HL-60 (cell line): ENCODE results near the gene TICAM1.
"Not testable (repeated sequence)": the region's sequence is repeated elsewhere in the genome, so short reads cannot be mapped to it uniquely, and the experiment has no call there.

Experiments
- DNase-seq, 2 experiments: peaks; one replicate each; pipeline ENCODE4 v3.0.0-alpha.2; 2010 to 2020; ENCODE audit warnings: low read depth in 1 of 2, low spot score in 1 of 2
- H3K27ac ChIP-seq: fragments of 250-450 bp; sonication (Bioruptor Pico); replicated peaks from 2 replicates; pipeline ENCODE4 v1.5.1; 2020; ENCODE audit warnings: mild to moderate bottlenecking, moderate library complexity
- H3K27me3 ChIP-seq: fragments of 250-450 bp; sonication (Bioruptor Pico); 2 replicates; pipeline ENCODE4 v1.5.1; 2021; ENCODE audit warnings: mild to moderate bottlenecking, moderate library complexity; ENCODE audit not compliant: insufficient read depth, poor library complexity, severe bottlenecking
- H3K4me3 ChIP-seq: replicated peaks from 2 replicates; pipeline ENCODE4 v1.5.1; 2011; ENCODE audit warnings: mild to moderate bottlenecking, control low read depth, low read length; ENCODE audit not compliant: insufficient read depth
- CTCF ChIP-seq: IDR thresholded peaks from one replicate; pipeline ENCODE4 v1.5.1; 2011; ENCODE audit warnings: low read length, control low read depth, inconsistent platforms; ENCODE audit not compliant: insufficient read depth
- GABPA ChIP-seq: IDR thresholded peaks from 2 replicates; pipeline ENCODE4 v1.6.1; 2012; ENCODE audit warnings: low read depth
- POLR2AphosphoS5 ChIP-seq: IDR thresholded peaks from 2 replicates; pipeline ENCODE4 v1.6.1; 2012; ENCODE audit warnings: low read depth
- REST ChIP-seq: IDR thresholded peaks from 2 replicates; pipeline ENCODE4 v1.6.1; 2012; ENCODE audit warnings: low read depth; ENCODE audit not compliant: insufficient replicate concordance
- SPI1 ChIP-seq: IDR thresholded peaks from 2 replicates; pipeline ENCODE4 v1.6.1; 2012; ENCODE audit warnings: low read depth, mild to moderate bottlenecking, borderline replicate concordance

Gene TICAM1

GRCh38 chr19:4861147-4861546 lies 29.6 kb upstream of the TICAM1 start:
- no peak for DNase-seq
- Histone ChIP-seq H3K4me3 (no peak overlapping the region), H3K27ac (no peak overlapping the region), H3K27me3 (no peaks in the 10 kb centered on the region)
- TF ChIP-seq REST (no peak), CTCF (no peak), SPI1 (no peak), POLR2AphosphoS5 (no peak), GABPA (no peak)

- Histone ChIP-seq H3K4me3 (no peak overlapping the region), H3K27ac (no peak overlapping the region), H3K27me3 (no peaks in the 10 kb centered on the region)
- DNase-seq, result no peak
- no peak for TF ChIP-seq REST
- no peak for TF ChIP-seq CTCF
- TF ChIP-seq SPI1, result no peak
- no peak for TF ChIP-seq POLR2AphosphoS5
- no peak for TF ChIP-seq GABPA
Measured at GRCh38 chr19:4859697-4860096, 28.2 kb upstream of the TICAM1 start.

GRCh38 chr19:4856468-4856867 lies 25.0 kb upstream of the TICAM1 start:
- H3K4me3 ChIP-seq, H3K27me3 ChIP-seq, DNase-seq, H3K27ac ChIP-seq: not testable (repeated sequence)

GRCh38 chr19:4853506-4853905 lies 22.0 kb upstream of the TICAM1 start:
- not testable (repeated sequence) for H3K27ac ChIP-seq, H3K27me3 ChIP-seq, H3K4me3 ChIP-seq, DNase-seq

- no peaks in the 10 kb centered on the region for H3K27me3 ChIP-seq
- no peak for TF ChIP-seq REST
- no peak for TF ChIP-seq POLR2AphosphoS5
- no peak for TF ChIP-seq SPI1
- TF ChIP-seq CTCF, result no peak
- no peak for TF ChIP-seq GABPA
- DNase-seq, result no peak
- no peak overlapping the region for H3K27ac ChIP-seq
- H3K4me3 ChIP-seq, result no peak overlapping the region
Measured at GRCh38 chr19:4852484-4852883, 21.0 kb upstream of the TICAM1 start.
